H1 (cell line): ENCODE measurements around the gene GFAP. TPM values are rescaled to one million over a fixed set of nuclear protein-coding genes. Genes with fewer than 3 reads are reported as not detected.

ENCODE experiments used
- CTCF ChIA-PET: fragments of 300-600 bp; sonication (Branson Sonifier 250); formaldehyde crosslinking; loops from one replicate; lab custom pipeline; 2021; ENCODE audit not compliant: partially characterized antibody; lab: Charles Lee
- POLR2A ChIA-PET: fragments of 300-600 bp; sonication (Branson Sonifier 250); formaldehyde crosslinking; loops from one replicate; lab custom pipeline; 2021; ENCODE audit warnings: inconsistent platforms; ENCODE audit not compliant: partially characterized antibody; lab: Charles Lee
- DNase-seq, 2 experiments: peaks; one replicate each; pipeline versions ENCODE4 v3.0.0 to v3.0.0-alpha.2; 2010 to 2022; ENCODE audit warnings: low spot score in 2 of 2, low read depth in 1 of 2, mixed read lengths in 1 of 2
- FAIRE-seq: peaks from 2 replicates; lab custom pipeline; 2011; peaks lifted over from hg19 to GRCh38; lab: Jason Lieb, UNC
- H2AFZ ChIP-seq: 2 replicates; pipeline ENCODE4 v1.8.1; 2012; ENCODE audit warnings: low read length, inconsistent platforms
- H2AK5ac ChIP-seq: 2 replicates; pipeline ENCODE4 v1.6.1; 2013; ENCODE audit warnings: low read depth, low read length
- H2BK120ac ChIP-seq: replicated peaks from 2 replicates; pipeline ENCODE3; 2013; ENCODE audit warnings: low read depth, low read length, inconsistent platforms
- H2BK12ac ChIP-seq: 2 replicates; pipeline ENCODE4 v1.6.1; 2013; ENCODE audit warnings: low read depth, low read length
- H2BK15ac ChIP-seq: 2 replicates; pipeline ENCODE4 v1.6.1; 2013; ENCODE audit warnings: low read length
- H2BK20ac ChIP-seq: 2 replicates; pipeline ENCODE4 v1.6.1; 2013; ENCODE audit warnings: low read length
- H2BK5ac ChIP-seq: 2 replicates; pipeline ENCODE4 v1.6.1; 2013; ENCODE audit warnings: low read depth, low read length
- H3K14ac ChIP-seq: 2 replicates; pipeline ENCODE4 v1.6.1; 2013; ENCODE audit warnings: inconsistent platforms; ENCODE audit not compliant: insufficient read length
- H3K18ac ChIP-seq: 2 replicates; pipeline ENCODE4 v1.6.1; 2013; ENCODE audit warnings: low read length; ENCODE audit errors: extremely low read depth
- H3K23ac ChIP-seq: 2 replicates; pipeline ENCODE4 v1.6.1; 2013; ENCODE audit warnings: inconsistent platforms; ENCODE audit not compliant: insufficient read length
- H3K23me2 ChIP-seq: 2 replicates; pipeline ENCODE4 v1.6.1; 2013; ENCODE audit warnings: low read depth, low read length
- H3K27ac ChIP-seq: 2 replicates; pipeline ENCODE4 v1.6.1; 2011; ENCODE audit warnings: low read depth, low read length, inconsistent platforms
- H3K27me3 ChIP-seq, 4 experiments: replicated peaks in 1 of 4; 1 replicate in 1 of 4; 2 replicates in 3 of 4; pipeline versions ENCODE4 v1.6.1 to v1.8.1; 2011 to 2013; ENCODE audit warnings: low read length in 3 of 4, mild to moderate bottlenecking in 3 of 4, inconsistent platforms in 2 of 4, mixed read lengths in 2 of 4, moderate library complexity in 1 of 4; ENCODE audit not compliant: control insufficient read depth in 3 of 4, insufficient read depth in 3 of 4; ENCODE audit errors: extremely low read depth in 1 of 4
- H3K36me3 ChIP-seq, 4 experiments: 2 replicates each; pipeline versions ENCODE4 v1.6.1 to v1.8.1; 2011 to 2013; ENCODE audit warnings: mild to moderate bottlenecking in 4 of 4, low read length in 3 of 4, moderate library complexity in 2 of 4, control low read depth in 1 of 4, inconsistent platforms in 1 of 4; ENCODE audit not compliant: insufficient read depth in 4 of 4, control insufficient read depth in 2 of 4
- H3K4ac ChIP-seq: replicated peaks from 2 replicates; pipeline ENCODE3; 2013; ENCODE audit warnings: low read length, low read depth, mixed read lengths, inconsistent platforms; ENCODE audit not compliant: insufficient read length
- H3K4me1 ChIP-seq, 4 experiments: replicated peaks in 1 of 4; 1 replicate in 1 of 4; 2 replicates in 3 of 4; pipeline versions ENCODE4 v1.6.1 to v1.8.1; 2011 to 2013; ENCODE audit warnings: low read length in 3 of 4, inconsistent platforms in 2 of 4, mixed read lengths in 1 of 4; ENCODE audit not compliant: insufficient read depth in 4 of 4, control insufficient read depth in 3 of 4
- H3K4me2 ChIP-seq, 2 experiments: 2 replicates each; pipeline versions ENCODE4 v1.6.1 to v1.8.1; 2011 to 2013; ENCODE audit warnings: low read depth in 2 of 2, low read length in 2 of 2, control low read depth in 1 of 2, inconsistent platforms in 1 of 2, mild to moderate bottlenecking in 1 of 2; ENCODE audit not compliant: insufficient read depth in 1 of 2
- H3K4me3 ChIP-seq, 4 experiments: fragments of 200-600, 300-600 bp in 1 of 4; sonication (generic), shearing (Covaris generic), sonication (Bioruptor Twin) in 1 of 4; 2 replicates each; pipeline versions ENCODE4 v1.5.1 to v1.8.1; 2011 to 2016; ENCODE audit warnings: low read length in 4 of 4, low read depth in 3 of 4, control low read depth in 2 of 4, inconsistent platforms in 2 of 4, mild to moderate bottlenecking in 2 of 4, mixed read lengths in 1 of 4, moderate library complexity in 1 of 4; ENCODE audit not compliant: insufficient read depth in 2 of 4; ENCODE audit errors: extremely low read depth in 1 of 4
- H3K56ac ChIP-seq: replicated peaks from 2 replicates; pipeline ENCODE3; 2013; ENCODE audit warnings: low read depth, mild to moderate bottlenecking, mixed read lengths, low read length, inconsistent platforms; ENCODE audit not compliant: insufficient read length
- H3K79me1 ChIP-seq: 2 replicates; pipeline ENCODE4 v1.6.1; 2013; ENCODE audit warnings: low read depth, low read length, control low read depth
- H3K79me2 ChIP-seq, 2 experiments: 2 replicates each; pipeline versions ENCODE4 v1.6.1 to v1.8.1; 2012 to 2013; ENCODE audit warnings: low read length in 2 of 2, mild to moderate bottlenecking in 2 of 2, inconsistent platforms in 1 of 2; ENCODE audit not compliant: insufficient read depth in 2 of 2, control insufficient read depth in 1 of 2
- H3K9ac ChIP-seq, 4 experiments: replicated peaks in 1 of 4; 1 replicate in 1 of 4; 2 replicates in 3 of 4; pipeline versions ENCODE4 v1.6.1 to v1.8.1; 2011 to 2013; ENCODE audit warnings: low read depth in 3 of 4, low read length in 3 of 4, control low read depth in 2 of 4, mild to moderate bottlenecking in 2 of 4, moderate library complexity in 2 of 4, inconsistent platforms in 1 of 4; ENCODE audit errors: extremely low read depth in 1 of 4
- H3K9me3 ChIP-seq, 2 experiments: 2 replicates each; pipeline versions ENCODE4 v1.6.1 to v1.8.1; 2012 to 2013; ENCODE audit warnings: mild to moderate bottlenecking in 2 of 2, moderate library complexity in 2 of 2, control low read depth in 1 of 2, inconsistent platforms in 1 of 2, low read depth in 1 of 2, low read length in 1 of 2, mixed read lengths in 1 of 2; ENCODE audit not compliant: insufficient read depth in 2 of 2
- H4K20me1 ChIP-seq, 2 experiments: replicated peaks in 1 of 2; 2 replicates each; pipeline versions ENCODE3 to v1.8.1; 2011 to 2013; ENCODE audit warnings: inconsistent platforms in 2 of 2, low read length in 2 of 2, mild to moderate bottlenecking in 1 of 2; ENCODE audit not compliant: insufficient read depth in 2 of 2, control insufficient read depth in 1 of 2
- H4K5ac ChIP-seq: 2 replicates; pipeline ENCODE4 v1.6.1; 2013; ENCODE audit warnings: low read length, low read depth, mixed read lengths, inconsistent platforms; ENCODE audit not compliant: insufficient read length
- H4K8ac ChIP-seq: 2 replicates; pipeline ENCODE4 v1.8.0; 2013; ENCODE audit warnings: mild to moderate bottlenecking, moderate library complexity, low read length, inconsistent platforms; ENCODE audit not compliant: insufficient read depth; ENCODE audit errors: extremely low read depth
- H4K91ac ChIP-seq: replicated peaks from 2 replicates; pipeline ENCODE3; 2013; ENCODE audit warnings: low read length, mixed read lengths, inconsistent platforms; ENCODE audit not compliant: insufficient read length
- NRF1 ChIP-seq: IDR thresholded peaks from 2 replicates; pipeline ENCODE4 v1.6.1; 2011; ENCODE audit warnings: mild to moderate bottlenecking, low read depth, low read length, improper control_type of control experiment
- WGBS, 2 experiments: shearing (Covaris generic) in 1 of 2; methylation state at CpG; one replicate each; pipeline versions ENCODE4 v1.1.6 to v1.1.7; 2013 to 2015; ENCODE audit warnings: low lambda C conversion rate in 2 of 2, mixed read lengths in 2 of 2, inconsistent platforms in 1 of 2, low coverage in 1 of 2, missing lambda C conversion rate in 1 of 2; ENCODE audit not compliant: insufficient replicate concordance in 2 of 2, insufficient coverage in 1 of 2, insufficient read length in 1 of 2; ENCODE audit errors: extremely low coverage in 1 of 2, missing lambda C conversion rate in 1 of 2; 5-methylcytosine and 5-hydroxymethylcytosine counted together
- polyA plus RNA-seq, 7 experiments: library from polyadenylated mRNA; depleted of rRNA in 3 of 7; stranded (reverse) in 5 of 7; unstranded in 2 of 7; fragments of >200 nt in 5 of 7; fragments of 200-250 nt in 2 of 7; gene quantifications; 1 replicate in 5 of 7; 2 replicates in 1 of 7; 4 replicates in 1 of 7; pipeline versions ENCODE4 v1.2.1 to v1.2.3, GENCODE V29; 2011 to 2013; ENCODE audit warnings: missing spikeins in 2 of 7, mixed read lengths in 2 of 7
- total RNA-seq: library from RNA; stranded (reverse); fragmentation: NEBNext Ultra II Directional; extraction: Animal tissue kit (Norgen Biotek cat#: 25700); gene quantifications from 2 replicates; pipeline ENCODE4 v1.2.1, GENCODE V29; 2021

The GFAP gene
- total and polyA plus RNA-seq, 2 of the 8 experiments (the other 6 are each of a cell fraction or from before 2014, with no cell fraction given), result 1.3 to 1.5 TPM

GRCh38 chr17:44907729-44908470 lies 7.4 kb downstream of the GFAP start:
- DNase-seq (no peak), FAIRE-seq (no peak)
- H3K4ac ChIP-seq, result no peak overlapping the region
- no peak overlapping the region for H3K14ac ChIP-seq
- H4K5ac ChIP-seq, result no peak overlapping the region
- H3K56ac ChIP-seq, result no peak overlapping the region
- POLR2A ChIA-PET, result interaction anchor here (0.7 kb wide), 1 partner anchor 82 kb away, joined by 3 read pairs; no protein-coding TSS in a partner anchor
- no peak overlapping the region for H3K4me2 ChIP-seq
- H4K20me1 ChIP-seq, result no peaks in the 10 kb centered on the region
- H4K91ac ChIP-seq, result no peak overlapping the region
- H3K9ac ChIP-seq, result no peak overlapping the region
- no peaks in the 10 kb centered on the region for H3K36me3 ChIP-seq
- H3K79me1 ChIP-seq, result no peaks in the 10 kb centered on the region
- no peak overlapping the region for H3K23ac ChIP-seq
- H3K23me2 ChIP-seq, result peaks cover 6% of the 10 kb centered on the region
- H3K27me3 ChIP-seq, result peaks cover 0 to 17% (median 13%) of the 10 kb centered on the region in 4 experiments; a peak in 6 of 7 replicates
- H4K8ac ChIP-seq, result no peak overlapping the region
- H2BK12ac ChIP-seq, result no peak overlapping the region
- CTCF ChIA-PET, result interaction anchor here (0.5 to 8.4 kb wide), 6 partner anchors 13 to 192 kb away, joined by 3 to 83 read pairs (median 4); no protein-coding TSS in a partner anchor
- H3K18ac ChIP-seq, result no peak overlapping the region
- peaks cover 0 to 11% (median 5%) of the 10 kb centered on the region in 4 experiments; a peak in 6 of 7 replicates for H3K4me1 ChIP-seq
- H2BK120ac ChIP-seq, result no peak overlapping the region
- no peak overlapping the region for H2BK15ac ChIP-seq
- no peaks in the 10 kb centered on the region for H3K9me3 ChIP-seq
- 89% methylated on average over 10 of the region's 11 CpGs; no CpG with 5 or more reads in 1 of the 2 experiments for WGBS, 2 experiments
- no peak overlapping the region for H3K4me3 ChIP-seq
- no peak overlapping the region for H2BK20ac ChIP-seq
- no peak overlapping the region for H2AFZ ChIP-seq
- no peak overlapping the region for H2BK5ac ChIP-seq
- H3K79me2 ChIP-seq, result no peaks in the 10 kb centered on the region
- H3K27ac ChIP-seq, result no peak overlapping the region
- no peak overlapping the region; the same call in 1 of the 2 replicates for H2AK5ac ChIP-seq
- no peak for TF ChIP-seq NRF1
